Posterior vena cava (tissue), 2 donors: Measurements from ENCODE around the gene CEP128. TPM values are rescaled to one million over a fixed set of nuclear protein-coding genes. Genes with fewer than 3 reads are reported as not detected.

ENCODE experiments used
- DNase-seq: peaks from one replicate; pipeline ENCODE4 v3.0.0-alpha.2; 2020; ENCODE audit warnings: low spot score
- intact Hi-C, 2 donors: fragments of 100-400 bp; cut with DNase I; formaldehyde crosslinking; loops; one replicate each; pipeline versions ENCODE4 v1.14.1 to v1.14.2; 2022 to 2023
- total RNA-seq, 2 donors: library from RNA; stranded (reverse); fragmentation: NEBNext Ultra II Directional; extraction: Animal tissue kit (Norgen Biotek cat#: 25700); gene quantifications; one replicate each; pipeline ENCODE4 v1.2.1, GENCODE V29; 2021
- donor health status: DM: yes; HTN: yes; CAD: no.
- donor health status: DM: yes; HTN: yes; CAD: no.

The CEP128 gene
- total RNA-seq, 2 donors from 2014 or later = 8.3 to 12.5 TPM

DNA sequence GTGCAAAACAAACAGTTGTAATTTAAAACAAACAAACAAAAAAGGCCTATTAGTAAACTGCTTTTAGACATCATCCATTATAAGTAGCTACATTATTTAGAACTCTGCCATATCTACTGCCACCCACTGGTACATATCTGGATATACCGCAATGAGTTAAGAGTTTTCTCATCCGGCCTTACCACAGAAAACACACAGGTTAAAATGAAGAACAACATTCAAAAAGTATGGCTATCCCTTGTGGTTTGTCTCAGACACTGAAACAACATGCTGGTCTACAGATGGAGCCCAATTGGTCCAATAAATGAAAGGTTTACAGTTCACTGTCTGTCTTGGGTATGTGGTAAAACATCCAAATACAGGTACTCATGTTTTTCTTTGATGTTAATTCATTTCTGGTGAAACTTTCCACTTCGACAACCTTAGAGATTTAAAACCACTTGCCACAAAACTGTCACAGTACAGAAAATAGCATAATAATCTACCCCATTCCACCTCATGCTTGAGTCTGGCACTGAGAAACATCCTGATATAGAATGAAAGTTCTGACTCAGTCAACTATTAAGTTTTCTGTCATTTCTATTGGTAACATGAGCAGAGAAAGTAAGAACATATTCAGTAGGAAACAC, 354.3 kb downstream of the CEP128 start:
- DNase-seq = no peak
- intact Hi-C loops = no loop called here

DNA sequence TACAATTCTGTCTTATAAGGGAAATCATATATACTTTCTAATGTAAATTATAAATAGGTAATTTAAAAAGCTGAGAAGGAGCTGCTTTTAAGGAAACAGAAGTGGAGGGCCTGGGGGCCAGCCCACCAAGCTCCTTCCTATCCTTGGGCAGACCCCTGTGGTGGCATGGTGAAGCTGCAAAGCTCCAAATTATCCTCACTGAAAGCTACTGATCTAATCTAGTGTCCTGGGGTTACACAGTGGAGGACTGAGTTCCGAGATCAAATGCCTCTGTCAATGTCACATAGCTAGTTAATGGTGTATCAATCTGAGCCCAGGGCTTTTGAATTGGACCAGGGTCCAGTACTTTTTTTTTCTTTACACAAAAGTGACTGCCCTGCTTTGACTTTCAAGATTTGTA, 355.4 kb downstream of the CEP128 start:
- no peak for DNase-seq
- intact Hi-C loops = no loop called here

DNA sequence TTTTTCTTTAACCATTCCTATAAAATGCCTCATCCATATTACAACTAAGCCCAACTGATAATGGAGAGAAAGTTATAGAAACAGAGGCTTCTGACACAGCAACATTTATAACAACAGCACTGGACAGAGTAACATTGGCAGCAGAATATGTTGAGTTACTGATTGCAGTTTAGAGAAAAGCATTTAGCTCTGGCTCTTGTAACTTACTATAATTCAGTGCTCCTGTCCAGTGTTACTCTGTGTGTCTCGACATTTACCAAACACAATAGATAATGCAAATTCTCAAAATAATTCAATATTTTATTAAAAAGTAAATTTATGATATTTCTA, 356.1 kb downstream of the CEP128 start:
- intact Hi-C loops = no loop called here
- DNase-seq = no peak

DNA sequence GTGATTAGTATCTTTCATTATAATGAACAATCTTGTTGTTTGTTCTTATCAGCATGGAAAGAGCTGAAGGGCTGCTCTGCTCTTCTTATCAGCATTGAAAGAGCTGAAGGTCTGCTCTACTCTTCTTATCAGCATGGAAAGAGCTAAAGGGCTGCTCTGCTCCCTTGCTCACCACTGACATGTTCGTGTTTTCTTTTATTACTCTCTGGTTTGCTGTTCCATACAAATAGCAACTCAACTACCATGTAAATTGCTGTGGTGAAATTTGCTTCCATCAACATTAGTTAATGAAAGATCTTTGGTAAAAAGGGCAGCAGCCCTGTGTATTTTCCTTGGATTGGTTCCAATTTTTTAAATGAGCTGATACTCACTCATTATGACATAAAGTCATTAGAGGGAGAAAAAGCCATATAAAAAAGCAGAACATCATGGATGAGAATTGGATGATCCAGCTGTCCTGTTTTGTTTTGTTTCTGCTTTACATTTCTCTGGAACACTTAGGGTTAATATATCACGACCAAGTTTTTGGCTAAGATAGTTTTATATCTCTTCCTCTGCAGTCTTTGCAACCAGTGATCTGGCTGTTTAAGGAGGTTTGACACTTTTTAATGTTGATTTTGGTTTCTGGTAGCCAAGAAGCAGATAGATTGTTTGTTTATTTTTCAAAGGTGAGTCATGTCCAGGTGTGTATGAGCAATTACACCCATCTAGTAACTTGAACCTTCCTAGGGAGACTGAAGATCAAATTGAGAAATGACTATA, 356.6 kb downstream of the CEP128 start:
- intact Hi-C loops = no loop called here
- no peak for DNase-seq

DNA sequence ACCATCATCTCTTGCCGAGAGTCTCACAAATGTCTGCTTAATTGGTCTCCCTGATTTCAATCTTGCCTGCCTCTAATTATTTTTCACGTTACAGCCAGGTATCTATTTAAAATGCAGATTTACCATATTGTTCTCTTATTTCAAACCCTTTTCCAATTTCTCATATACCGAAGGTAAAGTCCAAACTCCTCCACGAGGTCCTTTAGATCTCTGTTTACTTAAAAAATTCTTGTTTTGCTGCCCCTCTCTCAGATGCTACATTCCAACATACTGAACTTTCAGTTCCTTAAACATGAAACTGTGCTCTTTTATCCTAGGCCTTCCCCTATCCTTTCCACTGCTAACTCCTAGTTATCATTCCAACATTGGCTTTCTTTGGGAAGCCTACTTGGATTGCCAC, 363.9 kb downstream of the CEP128 start:
- intact Hi-C loops = loop anchor here in 1 of 2 donors (2.0 kb wide), 1 partner anchor 35 kb away; no protein-coding TSS in a partner anchor

DNA sequence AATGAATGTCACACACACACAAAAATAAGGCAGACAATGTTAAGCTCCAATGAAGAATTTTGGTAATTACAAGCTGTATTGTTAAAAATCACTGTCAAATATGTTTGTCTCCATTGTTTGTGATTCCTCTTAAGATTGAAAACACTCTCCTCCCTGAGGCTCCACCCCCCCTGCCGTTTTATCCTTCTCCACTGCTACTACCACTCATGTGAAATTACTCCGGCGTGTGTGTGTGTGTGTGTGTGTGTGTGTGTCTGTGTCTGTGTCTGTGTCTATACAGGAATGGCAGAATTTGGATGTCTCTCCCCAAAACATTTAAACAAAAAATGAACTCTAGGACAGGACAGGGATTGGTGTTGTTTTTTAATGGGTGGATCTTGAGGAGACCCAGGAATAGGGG, 365.1 kb downstream of the CEP128 start:
- intact Hi-C loops = loop anchor here in 1 of 2 donors (2.0 kb wide), 1 partner anchor 34 kb away; no protein-coding TSS in a partner anchor

More for the DNA sequence above, 363.9 kb downstream of the CEP128 start:
- no peak for DNase-seq

DNA sequence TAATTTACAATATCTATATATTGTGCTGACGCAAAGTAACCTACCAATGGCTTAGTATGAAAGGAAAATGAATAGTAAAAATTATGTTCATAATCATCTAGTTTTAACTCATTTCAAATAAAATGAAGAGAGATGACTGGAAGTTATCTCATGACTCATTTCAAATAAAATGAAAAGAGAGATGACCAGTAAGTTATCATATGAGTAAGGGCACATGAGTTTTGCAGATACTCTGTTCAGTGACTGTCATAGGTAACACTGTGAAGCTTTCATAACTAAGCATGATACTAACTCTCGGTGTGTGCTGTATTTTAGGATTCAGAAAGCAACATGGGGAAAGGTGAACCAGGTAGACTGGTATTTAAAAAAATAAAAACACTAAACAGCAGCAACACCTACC, 365.8 kb downstream of the CEP128 start:
- DNase-seq = no peak
- intact Hi-C loops = loop anchor here in 1 of 2 donors (2.0 kb wide), 1 partner anchor 33 kb away; no protein-coding TSS in a partner anchor

More for the DNA sequence above, 365.1 kb downstream of the CEP128 start:
- DNase-seq = no peak

DNA sequence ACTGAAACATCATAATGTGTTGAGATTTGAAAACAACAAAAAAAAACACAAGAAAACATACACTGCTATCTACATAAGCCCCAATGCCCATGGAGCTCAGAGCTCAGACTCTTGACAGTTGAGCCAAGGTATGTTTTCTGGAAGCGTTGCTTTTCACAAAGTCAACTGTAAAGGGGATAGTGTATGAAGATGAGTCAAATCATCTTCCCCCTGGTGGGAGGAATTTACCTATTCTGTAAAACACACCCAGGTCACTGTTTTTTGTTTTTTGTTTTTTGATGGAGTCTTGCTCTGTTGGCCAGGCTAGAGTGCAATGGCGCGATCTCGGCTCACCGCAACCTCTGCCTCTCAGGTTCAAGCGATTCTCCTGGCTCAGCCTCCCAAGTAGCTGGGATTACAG, 368.9 kb downstream of the CEP128 start:
- intact Hi-C loops = no loop called here

DNA sequence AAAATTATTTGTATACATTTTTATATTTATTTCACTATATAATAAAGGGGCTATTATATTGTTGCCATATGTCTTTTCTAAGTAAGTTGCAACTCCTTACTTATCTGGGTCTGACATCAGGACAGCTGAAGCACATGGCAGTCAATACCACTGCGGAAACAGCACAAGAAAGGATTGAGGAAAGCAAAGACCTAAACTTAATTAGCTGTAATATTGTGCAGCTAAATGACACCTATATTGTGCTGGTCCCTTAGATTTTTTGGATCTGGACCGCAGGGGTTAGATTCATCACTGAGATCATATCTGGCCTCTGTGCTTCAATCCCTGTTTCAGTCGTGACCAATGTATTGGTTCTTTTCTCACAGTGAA, 370.6 kb downstream of the CEP128 start:
- no peak for DNase-seq
- intact Hi-C loops = no loop called here

More for the DNA sequence above, 368.9 kb downstream of the CEP128 start:
- no peak for DNase-seq

DNA sequence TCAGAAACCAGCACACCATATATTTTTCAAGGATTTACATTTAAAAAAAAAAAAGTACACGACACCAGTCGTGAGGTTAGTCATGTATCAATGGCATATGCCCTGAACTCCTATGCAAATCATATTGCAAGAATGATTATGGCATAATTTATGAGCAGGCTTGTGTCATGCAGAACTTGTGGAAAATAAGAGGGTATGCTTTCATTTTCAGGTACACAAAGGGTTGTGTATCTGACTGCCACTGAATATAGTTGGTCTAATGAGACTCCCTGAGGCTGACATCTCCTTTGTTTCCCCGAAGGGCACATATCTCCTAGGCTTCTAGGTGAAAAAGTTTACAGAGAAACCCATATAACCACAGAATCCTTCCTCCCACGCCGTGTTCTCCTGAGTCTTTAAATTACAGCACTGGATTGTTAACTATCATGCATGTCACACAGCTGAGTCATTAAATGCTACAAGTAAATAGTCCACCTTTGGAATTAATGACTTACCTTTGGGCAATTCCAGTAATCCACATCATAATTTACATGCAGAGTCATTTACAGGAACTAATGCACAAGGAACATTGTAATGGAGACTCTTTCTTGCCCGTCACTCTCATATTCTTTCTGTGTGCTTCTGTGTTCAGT, 373.5 kb downstream of the CEP128 start:
- DNase-seq = no peak
- intact Hi-C loops = no loop called here

DNA sequence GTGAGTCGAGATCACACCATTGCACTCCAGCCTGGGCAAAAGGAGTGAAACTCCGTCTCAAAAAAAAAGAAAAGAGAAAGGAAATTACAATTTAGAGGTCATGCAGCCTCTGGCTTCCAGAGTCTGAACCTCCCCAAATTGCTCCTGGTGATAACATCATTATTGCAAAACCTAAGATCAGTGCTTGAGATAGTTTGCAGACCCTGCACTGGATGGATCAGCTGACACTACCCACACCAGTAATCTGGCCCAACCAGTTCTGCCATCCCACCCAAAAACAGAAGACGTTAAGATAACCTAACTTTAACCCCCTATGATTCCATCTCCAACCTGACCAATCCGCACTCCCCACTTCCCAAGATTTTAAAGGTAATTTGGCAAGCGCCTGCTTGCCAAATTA, 376.5 kb downstream of the CEP128 start:
- intact Hi-C loops = no loop called here
- DNase-seq = no peak

DNA sequence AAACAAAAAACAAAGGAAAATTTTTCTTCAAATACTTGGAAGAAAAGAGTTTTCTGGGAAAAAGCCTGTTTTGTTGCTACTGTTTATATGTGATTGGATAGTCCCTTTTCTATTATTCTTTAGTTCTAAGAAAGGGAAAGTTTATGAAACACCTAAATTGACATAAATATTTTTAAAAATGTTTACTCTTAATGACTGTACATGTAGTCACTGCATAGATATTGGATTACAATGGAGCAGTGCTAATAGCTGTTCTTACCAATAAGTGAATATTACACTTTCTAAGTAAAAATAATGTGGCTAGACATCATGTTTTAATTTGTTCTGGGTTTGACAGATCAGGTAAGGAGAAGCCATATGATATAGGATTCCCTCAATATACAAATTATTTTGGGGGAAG, 377.5 kb downstream of the CEP128 start:
- no peak for DNase-seq
- intact Hi-C loops = loop anchor here in 1 of 2 donors (5.0 kb wide), 1 partner anchor 113 kb away; no protein-coding TSS in a partner anchor

DNA sequence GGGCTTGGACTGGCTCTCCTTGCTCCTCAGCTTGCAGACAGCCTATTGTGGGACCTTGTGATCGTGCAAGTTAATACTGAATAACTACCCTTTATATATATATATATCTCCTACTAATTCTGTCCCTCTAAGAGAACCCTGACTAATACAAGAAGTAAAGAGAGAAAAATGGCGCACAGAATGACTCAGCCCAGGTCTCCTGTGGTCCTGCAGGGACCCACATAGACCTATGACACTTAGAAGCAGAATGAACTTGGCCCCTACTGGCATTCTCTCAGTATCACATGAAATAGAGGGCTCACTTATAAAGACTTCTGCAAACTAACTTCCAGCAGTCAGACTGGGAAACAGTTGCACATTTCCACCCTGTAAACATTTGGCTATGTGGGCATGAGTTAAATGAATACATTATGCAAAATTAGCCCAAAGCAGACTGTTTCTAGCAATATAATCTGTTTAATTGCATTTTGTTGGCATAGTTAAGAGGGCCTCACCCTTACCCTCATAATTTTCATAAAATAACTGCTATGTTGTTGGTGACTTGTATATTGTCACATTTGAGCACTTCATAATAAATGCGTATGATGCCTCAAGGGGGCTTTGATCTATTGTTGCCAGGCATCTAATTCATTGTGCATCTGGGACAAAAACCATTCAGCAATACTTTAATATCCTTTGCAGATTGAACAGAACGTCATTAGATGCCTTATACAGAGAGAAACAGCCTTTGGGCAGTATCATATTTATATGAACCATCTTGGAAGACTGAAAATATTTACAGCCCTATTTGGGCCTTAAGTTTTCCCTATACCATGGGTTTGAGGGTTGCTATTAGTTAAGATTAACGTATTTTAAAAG, 380.5 kb downstream of the CEP128 start:
- no peak for DNase-seq
- intact Hi-C loops = loop anchor here in 1 of 2 donors (5.0 kb wide), 1 partner anchor 116 kb away; no protein-coding TSS in a partner anchor

DNA sequence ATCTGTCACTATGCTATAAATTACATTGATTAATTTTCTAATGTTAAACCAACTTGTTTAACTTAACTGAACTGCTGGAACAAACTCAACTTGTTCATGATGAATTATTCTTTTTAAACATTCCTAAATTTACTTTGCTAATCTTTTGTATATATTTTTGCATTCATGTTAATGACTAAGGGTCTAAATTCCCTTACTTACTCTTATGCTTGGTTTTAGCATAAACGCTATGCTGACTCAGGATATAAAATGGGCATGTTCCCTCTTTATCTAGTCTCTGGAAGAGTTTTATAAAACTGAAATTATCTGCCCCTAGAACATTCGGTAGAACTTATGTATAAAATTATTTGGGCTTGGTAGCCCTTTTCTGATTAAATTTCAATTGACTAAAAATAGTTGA, 387.4 kb downstream of the CEP128 start:
- no peak for DNase-seq
- intact Hi-C loops = no loop called here

DNA sequence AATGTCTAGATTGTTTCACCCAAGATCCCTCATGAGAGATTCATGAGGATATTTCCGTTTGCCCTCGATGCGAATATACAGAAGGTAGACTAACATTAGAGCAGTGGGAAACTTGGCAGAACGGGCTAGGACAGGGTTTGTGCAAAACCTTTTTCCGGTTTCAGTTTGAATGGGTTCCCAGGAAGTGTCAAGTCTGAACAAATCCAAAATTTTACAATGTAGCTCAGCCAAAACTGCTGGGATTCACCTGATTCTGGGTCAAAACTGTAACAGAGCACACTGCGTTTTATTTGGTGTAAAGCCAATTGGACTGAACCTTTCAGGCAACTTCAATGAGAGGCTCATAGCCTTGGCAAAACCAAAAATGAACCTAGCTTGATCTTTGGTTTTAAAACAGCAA, 392.4 kb downstream of the CEP128 start:
- intact Hi-C loops = no loop called here
- no peak for DNase-seq

DNA sequence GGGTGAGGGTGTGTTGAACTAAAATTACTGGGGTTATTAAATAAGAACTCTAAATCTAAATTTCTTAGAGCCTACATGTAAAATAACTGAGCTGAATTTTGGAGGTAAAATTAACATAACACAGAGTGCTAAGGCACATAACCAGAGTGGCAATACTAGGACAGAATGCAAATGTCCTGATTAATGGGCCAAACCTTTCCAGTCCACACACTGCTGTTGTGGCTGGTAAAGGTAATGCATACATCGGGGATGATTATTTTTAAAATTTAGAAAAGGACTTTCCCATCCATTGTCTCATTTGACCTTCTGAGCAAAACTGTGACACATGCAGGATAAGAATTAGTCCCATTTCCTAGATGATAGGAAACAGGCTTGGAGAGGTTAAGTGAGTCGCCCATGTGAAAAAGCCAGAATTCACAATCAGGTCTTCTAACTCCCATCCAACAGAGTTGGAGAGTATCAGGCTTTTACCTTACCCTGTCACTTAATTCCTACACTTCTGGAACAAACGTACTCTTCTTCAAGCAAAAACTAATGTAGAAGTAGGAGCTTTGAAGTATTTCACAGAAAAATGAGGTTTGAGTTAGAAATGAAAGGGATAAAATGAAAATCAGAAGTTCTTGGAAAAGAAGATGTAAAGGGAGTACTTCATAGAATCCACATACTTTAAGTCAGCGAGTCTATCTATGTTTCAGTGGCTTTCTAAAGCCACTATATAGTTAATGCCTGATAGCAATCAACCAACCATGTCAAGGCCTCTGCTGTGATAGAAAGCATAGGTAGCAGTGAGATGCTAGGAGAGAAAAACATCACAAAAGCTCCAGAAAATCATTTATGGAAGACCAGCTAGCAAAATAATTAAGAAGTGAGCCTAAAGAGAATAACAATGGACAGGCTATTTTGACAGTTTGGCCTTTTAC, 395.3 kb downstream of the CEP128 start:
- no peak for DNase-seq
- intact Hi-C loops = no loop called here

DNA sequence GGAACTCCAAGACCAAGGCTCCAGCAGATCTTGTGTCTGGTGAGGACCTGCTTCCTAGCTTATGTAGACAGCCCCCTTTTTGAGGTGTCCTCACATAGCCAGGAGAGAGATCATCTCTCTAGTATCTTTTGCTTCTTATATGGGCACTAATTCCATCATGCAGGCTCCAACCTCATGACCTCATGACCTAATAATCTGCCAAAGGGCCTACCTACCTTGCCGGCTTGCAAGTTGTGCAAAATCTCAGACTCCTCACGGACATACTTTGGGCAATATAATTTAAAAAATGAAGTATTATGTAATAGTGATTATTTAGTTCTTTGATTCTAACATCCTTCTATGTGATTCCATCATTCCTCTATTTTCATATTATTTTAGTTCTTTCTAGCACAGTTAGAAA, 397.2 kb downstream of the CEP128 start:
- DNase-seq = no peak
- intact Hi-C loops = no loop called here

DNA sequence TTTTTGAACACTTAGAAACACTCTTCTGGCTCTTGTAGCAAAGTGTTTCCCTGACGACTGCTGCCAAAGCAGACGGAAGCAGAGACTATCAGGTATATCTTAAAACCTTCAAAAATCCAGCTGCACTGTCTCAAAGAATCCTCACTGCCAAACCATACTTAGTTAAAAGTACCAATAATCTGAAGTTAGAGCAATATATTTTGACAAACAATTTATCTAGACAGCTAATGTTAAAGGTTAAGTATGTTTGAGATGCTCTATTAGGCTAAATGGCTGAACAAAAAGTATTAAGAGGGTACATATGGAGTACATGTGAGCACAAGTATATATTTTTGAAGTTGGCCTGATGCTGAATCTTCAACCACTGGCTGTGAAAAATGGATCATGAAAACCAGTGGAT, 398.3 kb downstream of the CEP128 start:
- no peak for DNase-seq
- intact Hi-C loops = loop anchor here in 1 of 2 donors (2.0 kb wide), 1 partner anchor 34 kb away; no protein-coding TSS in a partner anchor
